Neural progenitor cell (in vitro differentiated cells): Measurements from ENCODE around the gene CGREF1. TPM values are rescaled to one million over a fixed set of nuclear protein-coding genes. Genes with fewer than 3 reads are reported as not detected.

Experiments used
- DNase-seq: peaks from one replicate; pipeline ENCODE4 v3.0.0-alpha.2; 2016; ENCODE audit warnings: low spot score
- H2AFZ ChIP-seq: fragments of 200-600 bp; sonication (generic); replicated peaks from 2 replicates; pipeline ENCODE4 v1.6.1; 2016; ENCODE audit warnings: antibody characterized with exemption
- H3F3A ChIP-seq: fragments of 200-600 bp; sonication (generic); 2 replicates; pipeline ENCODE4 v1.6.1; 2016; ENCODE audit warnings: antibody characterized with exemption, low read depth
- H3K27ac ChIP-seq: fragments of 200-600 bp; sonication (generic); 2 replicates; pipeline ENCODE4 v1.5.1; 2016; ENCODE audit warnings: mild to moderate bottlenecking
- H3K27me3 ChIP-seq: fragments of 200-600 bp; sonication (generic); 2 replicates; pipeline ENCODE4 v1.6.1; 2016; ENCODE audit warnings: mild to moderate bottlenecking, moderate library complexity
- H3K36me3 ChIP-seq: fragments of 200-600 bp; sonication (generic); 2 replicates; pipeline ENCODE4 v1.5.1; 2016
- H3K4me1 ChIP-seq: fragments of 200-600 bp; sonication (generic); 2 replicates; pipeline ENCODE4 v1.6.1; 2016; ENCODE audit warnings: mixed run types
- H3K4me2 ChIP-seq: fragments of 200-600 bp; sonication (generic); 2 replicates; pipeline ENCODE4 v1.6.1; 2016
- H3K4me3 ChIP-seq: fragments of 200-600 bp; sonication (generic); 2 replicates; pipeline ENCODE4 v1.5.1; 2016
- H3K79me2 ChIP-seq: fragments of 200-600 bp; sonication (generic); 2 replicates; pipeline ENCODE4 v1.6.1; 2016; ENCODE audit warnings: low read depth
- H3K9ac ChIP-seq: fragments of 200-600 bp; sonication (generic); 2 replicates; pipeline ENCODE4 v1.6.1; 2016
- H3K9me3 ChIP-seq: fragments of 200-600 bp; sonication (generic); 2 replicates; pipeline ENCODE4 v1.5.1; 2016; ENCODE audit warnings: low read depth
- H4K20me1 ChIP-seq: fragments of 200-600 bp; sonication (generic); 2 replicates; pipeline ENCODE4 v1.6.1; 2016; ENCODE audit warnings: low read depth
- H3K27ac Mint-ChIP-seq: 3 replicates; pipeline ENCODE4 v1.8.0; 2021; ENCODE audit warnings: mixed read lengths
- H3K27me3 Mint-ChIP-seq: 2 replicates; pipeline ENCODE4 v1.8.0; 2022; ENCODE audit warnings: low read depth, mild to moderate bottlenecking, inconsistent platforms, moderate library complexity, mixed read lengths; ENCODE audit not compliant: insufficient read depth
- H3K36me3 Mint-ChIP-seq: 3 replicates; pipeline ENCODE4 v1.8.0; 2021; ENCODE audit warnings: mixed read lengths
- H3K4me1 Mint-ChIP-seq: 3 replicates; pipeline ENCODE4 v1.8.0; 2021; ENCODE audit warnings: mixed read lengths
- H3K4me3 Mint-ChIP-seq: 3 replicates; pipeline ENCODE4 v1.8.0; 2021; ENCODE audit warnings: mild to moderate bottlenecking, moderate library complexity, mixed read lengths
- H3K9me3 Mint-ChIP-seq: 3 replicates; pipeline ENCODE4 v1.8.0; 2020; ENCODE audit warnings: mixed read lengths
- EZH2 ChIP-seq: fragments of 200-600 bp; sonication (generic); IDR thresholded peaks from 2 replicates; pipeline ENCODE4 v1.6.1; 2017; ENCODE audit warnings: antibody characterized with exemption, mild to moderate bottlenecking, moderate library complexity
- EZH2phosphoT487 ChIP-seq: fragments of 200-600 bp; sonication (generic); IDR thresholded peaks from 2 replicates; pipeline ENCODE4 v1.6.1; 2017; ENCODE audit warnings: antibody characterized with exemption
- total RNA-seq: library from RNA; depleted of rRNA; stranded (reverse); fragments of >200 nt; gene quantifications from 2 replicates; pipeline ENCODE4 v1.2.3, GENCODE V29; 2015; ENCODE audit warnings: low replicate concordance
- TF ChIP-seq, protein P1 (sequence below): fragments of 200-600 bp; sonication (generic); IDR thresholded peaks from 2 replicates; pipeline ENCODE4 v1.5.1; 2017; ENCODE audit warnings: antibody characterized with exemption, mild to moderate bottlenecking

Gene CGREF1
- total RNA-seq, 1 donor from 2014 or later = 3.0 TPM

DNA sequence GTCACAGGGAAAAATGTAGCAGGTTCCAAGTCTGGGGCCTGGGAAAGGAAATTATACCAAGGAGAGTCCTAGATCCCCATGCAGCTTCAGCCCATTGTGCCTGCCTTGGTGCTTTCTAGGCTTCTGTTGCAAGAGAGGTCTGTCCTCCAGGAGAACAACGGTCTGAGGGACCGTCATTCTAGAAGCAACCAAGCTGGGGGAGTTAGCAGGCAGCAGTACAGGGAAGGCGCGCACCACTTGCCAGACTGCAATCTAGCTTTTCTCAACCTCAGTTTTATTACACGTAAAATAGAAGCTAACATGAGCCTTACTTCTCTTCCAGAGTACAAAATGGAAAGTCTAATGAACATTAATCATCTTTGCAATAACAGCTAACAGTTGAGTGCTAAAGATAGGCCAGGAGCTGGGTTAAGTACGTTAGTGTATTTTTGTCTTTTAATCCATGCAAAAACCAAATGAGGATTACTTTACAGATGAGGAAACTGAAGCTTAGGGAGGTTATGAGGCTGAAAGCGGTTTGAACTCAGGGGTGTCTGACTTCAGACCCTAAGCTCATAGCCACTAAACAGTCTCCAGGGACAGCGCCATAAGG, 31.8 kb upstream of the CGREF1 start:
- Mint-ChIP-seq H3K27me3 (peaks cover 5% of the 10 kb centered on the region), H3K9me3 (peaks cover 2% of the 10 kb centered on the region), H3K4me1 (no peaks in the 10 kb centered on the region), H3K36me3 (no peaks in the 10 kb centered on the region), H3K27ac (no peak overlapping the region), H3K4me3 (no peak overlapping the region)
- no peaks in the 10 kb centered on the region for H3K36me3 ChIP-seq
- TF ChIP-seq EZH2phosphoT487 = no peak
- no peak for TF ChIP-seq EZH2
- no peak overlapping the region for H2AFZ ChIP-seq
- no peaks in the 10 kb centered on the region for H3K79me2 ChIP-seq
- H4K20me1 ChIP-seq = no peaks in the 10 kb centered on the region
- H3K4me3 ChIP-seq = no peak overlapping the region
- no peak overlapping the region for H3K4me2 ChIP-seq
- no peaks in the 10 kb centered on the region for H3K27me3 ChIP-seq
- no peak overlapping the region for H3K9ac ChIP-seq
- H3K27ac ChIP-seq = no peak overlapping the region
- H3K9me3 ChIP-seq = no peaks in the 10 kb centered on the region
- no peaks in the 10 kb centered on the region for H3F3A ChIP-seq
- no peak for DNase-seq
- H3K4me1 ChIP-seq = no peaks in the 10 kb centered on the region

DNA sequence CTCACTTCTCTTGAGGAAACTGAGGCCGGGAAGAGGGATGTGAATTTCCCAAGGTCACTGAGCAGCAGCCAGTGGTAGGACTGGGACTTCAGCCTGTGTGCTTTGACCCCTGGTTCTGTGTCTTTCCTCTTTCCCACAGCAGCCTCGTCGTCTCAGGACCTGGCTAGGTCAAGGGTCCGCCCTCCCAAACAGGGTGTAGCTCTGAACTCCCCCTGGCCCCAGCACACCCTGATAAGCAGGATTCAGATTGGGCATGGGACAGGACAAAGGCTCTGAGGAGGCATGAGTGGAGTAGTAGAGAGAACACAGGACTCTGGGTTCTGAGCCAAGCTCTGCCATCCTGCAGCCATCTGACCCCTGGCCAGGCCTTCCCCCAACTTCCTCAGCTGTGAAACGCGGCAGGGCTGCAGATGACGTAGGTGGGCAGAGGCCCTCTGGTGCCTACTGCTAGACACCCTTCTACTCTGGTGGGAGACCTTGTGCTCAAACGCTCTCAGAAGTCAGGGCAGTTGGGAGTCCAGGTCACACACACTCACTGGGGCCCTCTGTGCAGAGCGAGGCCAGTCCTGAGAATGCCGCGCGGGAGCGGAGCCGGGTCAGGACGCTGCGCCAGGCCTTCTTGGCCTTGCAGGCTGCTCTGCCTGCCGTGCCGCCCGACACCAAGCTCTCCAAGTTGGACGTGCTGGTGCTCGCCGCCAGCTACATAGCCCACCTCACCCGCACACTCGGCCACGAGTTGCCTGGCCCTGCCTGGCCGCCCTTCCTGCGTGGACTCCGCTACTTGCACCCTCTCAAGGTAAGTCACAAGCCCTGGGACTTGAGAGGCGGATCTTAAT, 30.9 kb upstream of the CGREF1 start:
- no peaks in the 10 kb centered on the region for H3K36me3 ChIP-seq
- no peaks in the 10 kb centered on the region for H3K9me3 ChIP-seq
- no peaks in the 10 kb centered on the region for H3F3A ChIP-seq
- H3K4me1 ChIP-seq = no peaks in the 10 kb centered on the region
- H3K79me2 ChIP-seq = no peaks in the 10 kb centered on the region
- no peak overlapping the region for H3K4me2 ChIP-seq
- Mint-ChIP-seq H3K4me1 (no peaks in the 10 kb centered on the region), H3K27me3 (peaks cover 4% of the 10 kb centered on the region), H3K27ac (no peak overlapping the region), H3K4me3 (no peak overlapping the region), H3K36me3 (no peaks in the 10 kb centered on the region), H3K9me3 (peaks cover 2% of the 10 kb centered on the region)
- H3K9ac ChIP-seq = no peak overlapping the region
- no peak for DNase-seq
- no peak overlapping the region for H3K4me3 ChIP-seq
- H3K27me3 ChIP-seq = no peaks in the 10 kb centered on the region
- TF ChIP-seq EZH2 (no peak), EZH2phosphoT487 (no peak)
- TF ChIP-seq, protein P1, sequence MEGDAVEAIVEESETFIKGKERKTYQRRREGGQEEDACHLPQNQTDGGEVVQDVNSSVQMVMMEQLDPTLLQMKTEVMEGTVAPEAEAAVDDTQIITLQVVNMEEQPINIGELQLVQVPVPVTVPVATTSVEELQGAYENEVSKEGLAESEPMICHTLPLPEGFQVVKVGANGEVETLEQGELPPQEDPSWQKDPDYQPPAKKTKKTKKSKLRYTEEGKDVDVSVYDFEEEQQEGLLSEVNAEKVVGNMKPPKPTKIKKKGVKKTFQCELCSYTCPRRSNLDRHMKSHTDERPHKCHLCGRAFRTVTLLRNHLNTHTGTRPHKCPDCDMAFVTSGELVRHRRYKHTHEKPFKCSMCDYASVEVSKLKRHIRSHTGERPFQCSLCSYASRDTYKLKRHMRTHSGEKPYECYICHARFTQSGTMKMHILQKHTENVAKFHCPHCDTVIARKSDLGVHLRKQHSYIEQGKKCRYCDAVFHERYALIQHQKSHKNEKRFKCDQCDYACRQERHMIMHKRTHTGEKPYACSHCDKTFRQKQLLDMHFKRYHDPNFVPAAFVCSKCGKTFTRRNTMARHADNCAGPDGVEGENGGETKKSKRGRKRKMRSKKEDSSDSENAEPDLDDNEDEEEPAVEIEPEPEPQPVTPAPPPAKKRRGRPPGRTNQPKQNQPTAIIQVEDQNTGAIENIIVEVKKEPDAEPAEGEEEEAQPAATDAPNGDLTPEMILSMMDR = no peak
- no peaks in the 10 kb centered on the region for H4K20me1 ChIP-seq
- no peak overlapping the region for H3K27ac ChIP-seq
- H2AFZ ChIP-seq = no peak overlapping the region

DNA sequence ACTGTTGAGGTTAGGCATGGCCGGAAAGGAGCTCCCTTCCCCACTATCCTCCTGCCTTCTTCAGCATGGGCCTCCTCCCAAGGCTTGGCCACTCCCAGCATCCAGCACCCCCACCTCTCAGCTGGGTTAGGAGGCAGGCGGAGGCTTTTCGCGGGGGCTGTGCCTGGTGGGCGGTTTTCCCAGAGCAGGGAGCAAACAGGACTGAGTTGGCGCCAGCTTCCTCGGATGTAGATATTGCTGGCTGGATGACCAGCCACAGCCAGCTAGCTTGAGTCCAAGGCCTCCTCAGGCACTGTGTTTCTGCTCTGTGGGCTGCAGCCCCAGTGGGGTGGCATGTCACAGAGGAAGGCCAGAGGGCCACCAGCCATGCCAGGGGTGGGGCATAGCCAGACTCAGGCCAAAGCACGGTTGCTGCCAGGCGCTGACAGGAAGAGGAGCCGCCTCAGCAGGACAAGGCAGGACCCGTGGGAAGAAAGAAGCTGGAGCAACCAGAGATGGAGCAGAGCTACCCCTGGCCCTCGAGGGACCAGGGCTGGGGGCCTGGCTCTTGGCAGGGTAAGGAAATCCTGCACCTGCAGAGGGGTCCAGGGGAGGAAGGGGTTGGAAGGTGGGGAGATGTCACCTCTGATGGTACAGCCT, 30.0 kb upstream of the CGREF1 start, which contains the start of gene TCF23:
TSS of gene TCF23 (plus strand) at position 204 of the 639 bp plus-strand sequence. CDS start at position 334, 130 bp downstream.
- Histone ChIP-seq H4K20me1 (no peaks in the 10 kb centered on the region), H3K79me2 (no peaks in the 10 kb centered on the region), H3K9ac (no peak within 1 kb of the TSS), H3K36me3 (no peaks in the 10 kb centered on the region), H3K4me3 (no peak within 1 kb of the TSS), H3K9me3 (no peaks in the 10 kb centered on the region), H3K4me1 (no peaks in the 10 kb centered on the region), H3K4me2 (no peak within 1 kb of the TSS), H2AFZ (no peak within 1 kb of the TSS), H3F3A (no peaks in the 10 kb centered on the region), H3K27ac (no peak within 1 kb of the TSS), H3K27me3 (no peaks in the 10 kb centered on the region)
- no peak within 1 kb of the TSS for H3K27ac Mint-ChIP-seq
- TF ChIP-seq EZH2 (no peak), EZH2phosphoT487 (no peak)
- TF ChIP-seq, protein P1 = no peak
- H3K27me3 Mint-ChIP-seq = peaks cover 4% of the 10 kb centered on the region
- H3K9me3 Mint-ChIP-seq = peaks cover 2% of the 10 kb centered on the region
- no peak within 1 kb of the TSS for H3K4me3 Mint-ChIP-seq
- H3K4me1 Mint-ChIP-seq = no peaks in the 10 kb centered on the region
- H3K36me3 Mint-ChIP-seq = no peaks in the 10 kb centered on the region
- no peak for DNase-seq
